ENCODE measurements around the gene PDCD4. TPM values are rescaled to one million over a fixed set of nuclear protein-coding genes. Genes with fewer than 3 reads are reported as not detected.

PDCD4 gene
- total and polyA plus RNA-seq, 2 of the 4 experiments (the other 2 are of a cell fraction) = 10.9 to 49.7 TPM

DNA sequence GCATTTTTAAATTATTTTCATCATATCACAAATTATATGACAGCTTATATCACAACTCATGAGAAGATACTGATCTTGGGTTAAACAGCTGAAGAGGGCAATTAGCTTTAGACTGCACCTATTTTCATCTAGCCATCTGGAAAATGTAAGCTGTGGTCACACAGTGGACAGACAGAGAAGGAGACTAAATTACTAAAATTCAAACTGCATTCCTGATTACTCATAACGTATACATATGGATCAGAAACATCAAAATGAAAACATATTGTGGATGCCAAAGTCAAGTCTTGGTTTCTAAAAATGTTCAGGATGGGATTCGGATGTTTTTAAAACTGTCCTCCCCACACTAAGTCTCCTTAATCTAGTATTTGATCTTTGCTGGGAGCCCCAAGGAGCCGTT is 40.6 kb downstream of the PDCD4 start:
- Histone ChIP-seq H2AK5ac (ENCODE audit: low read depth, low read length) (no peak overlapping the region), H2AK9ac (replicated peaks; ENCODE audit: low read depth, low read length, poor library complexity) (no peak overlapping the region), H3K36me3 (ENCODE audit: control insufficient read depth, insufficient read depth, low read length) (no peaks in the 10 kb centered on the region; the same call in 1 of the 2 replicates), H3K27ac (ENCODE audit: insufficient read depth, low read length) (peak overlapping the region; percentile 13; the same call in 1 of the 2 replicates), H3K9me1 (ENCODE audit: insufficient read depth, low read length) (peaks cover 5% of the 10 kb centered on the region), H4K8ac (ENCODE audit: low read depth in 2 of 2, low read length in 2 of 2) (0 out of 4 replicates have a peak overlapping the region, but pooled peaks of 1 of the 2 experiments have one; percentile 22), H3K9ac (ENCODE audit: low read depth, low read length) (no peak overlapping the region), H2AFZ (replicated peaks; ENCODE audit: low read length, poor library complexity) (no peak overlapping the region), H4K20me1 (ENCODE audit: insufficient read depth, low read length) (no peaks in the 10 kb centered on the region), H2BK20ac (ENCODE audit: low read depth, low read length) (peak overlapping the region; percentile 38; the same call in 1 of the 2 replicates), H3K27me3 (ENCODE audit: control insufficient read depth, insufficient read depth, low read length) (no peaks in the 10 kb centered on the region), H4K91ac (ENCODE audit: insufficient read depth, low read depth, low read length) (no peak overlapping the region), H3K4me1 (ENCODE audit: control insufficient read depth, insufficient read depth, low read length) (peaks cover 21% of the 10 kb centered on the region), H2BK15ac (ENCODE audit: low read depth, low read length) (no peak overlapping the region), H2BK5ac (ENCODE audit: low read depth, low read length, poor library complexity, severe bottlenecking) (peak overlapping the region; percentile 95), H3K4me2 (ENCODE audit: low read depth, low read length) (peak overlapping the region; percentile 73; the same call in 1 of the 2 replicates), H2BK120ac (ENCODE audit: low read depth, low read length) (peak overlapping the region; percentile 35; the same call in 1 of the 2 replicates), H4K5ac (ENCODE audit: low read depth, low read length) (no peak overlapping the region), H3K79me1 (ENCODE audit: low read depth in 1 of 2, low read length in 2 of 2) (peaks cover 20 to 36% of the 10 kb centered on the region in 2 experiments), H3K4me3 (ENCODE audit: insufficient read depth, low read depth, low read length) (no peak overlapping the region), H3K9me3 (ENCODE audit: control insufficient read depth, insufficient read depth, low read length) (no peaks in the 10 kb centered on the region), H3K18ac (ENCODE audit: low read depth, low read length) (peak overlapping the region; percentile 61; the same call in 1 of the 2 replicates), H3K4ac (ENCODE audit: low read depth, low read length) (0 out of 2 replicates have a peak overlapping the region, but pooled peaks have one; percentile 70), H3K14ac (replicated peaks; ENCODE audit: low read depth, low read length) (no peak overlapping the region), H3K23ac (ENCODE audit: low read depth, low read length) (no peak overlapping the region), H3K56ac (ENCODE audit: extremely low read depth, insufficient read depth, low read length) (no peak overlapping the region)
- peak; percentile 80 for DNase-seq
- intact Hi-C loops (cut with micrococcal nuclease) (loop anchor here (10.0 kb wide), 1 partner anchor 608 kb away; the partner anchor contains the start of gene SMNDC1), dilution Hi-C loops (cut with HindIII; ENCODE audit: low sequenced_read_pairs, unreplicated experiment) (no loop called here), in situ Hi-C loops (cut with MboI; ENCODE audit: low sequenced_read_pairs) (no loop called here)
- ChIA-PET CTCF (interaction anchor here (0.8 kb wide), 1 partner anchor 19 kb away, joined by 3 read pairs; no protein-coding TSS in a partner anchor), POLR2A (ENCODE audit: unreplicated experiment) (no interaction called here)
- TF ChIP-seq FOS (IDR thresholded peaks at IDR 0.05; ENCODE audit: low read depth, low read length) = 0 out of 2 replicates have a peak, but pooled peaks have one; percentile 29
- TF ChIP-seq, protein P1, sequence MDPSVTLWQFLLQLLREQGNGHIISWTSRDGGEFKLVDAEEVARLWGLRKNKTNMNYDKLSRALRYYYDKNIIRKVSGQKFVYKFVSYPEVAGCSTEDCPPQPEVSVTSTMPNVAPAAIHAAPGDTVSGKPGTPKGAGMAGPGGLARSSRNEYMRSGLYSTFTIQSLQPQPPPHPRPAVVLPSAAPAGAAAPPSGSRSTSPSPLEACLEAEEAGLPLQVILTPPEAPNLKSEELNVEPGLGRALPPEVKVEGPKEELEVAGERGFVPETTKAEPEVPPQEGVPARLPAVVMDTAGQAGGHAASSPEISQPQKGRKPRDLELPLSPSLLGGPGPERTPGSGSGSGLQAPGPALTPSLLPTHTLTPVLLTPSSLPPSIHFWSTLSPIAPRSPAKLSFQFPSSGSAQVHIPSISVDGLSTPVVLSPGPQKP (IDR thresholded peaks at IDR 0.05; ENCODE audit: borderline replicate concordance, low read depth, low read length) = no peak
- WGBS, 2 experiments (ENCODE audit: extremely low coverage in 2 of 2, insufficient read length in 1 of 2) = no CpG with 5 or more reads among the region's 3 CpGs
- no TSS peak for BruUV-seq (replicated peaks)
- ATAC-seq (ENCODE audit: low read depth) = peak; percentile 73

Measured in IMR-90 (cell line).